ENCODE data around the gene FASN.

DNA sequence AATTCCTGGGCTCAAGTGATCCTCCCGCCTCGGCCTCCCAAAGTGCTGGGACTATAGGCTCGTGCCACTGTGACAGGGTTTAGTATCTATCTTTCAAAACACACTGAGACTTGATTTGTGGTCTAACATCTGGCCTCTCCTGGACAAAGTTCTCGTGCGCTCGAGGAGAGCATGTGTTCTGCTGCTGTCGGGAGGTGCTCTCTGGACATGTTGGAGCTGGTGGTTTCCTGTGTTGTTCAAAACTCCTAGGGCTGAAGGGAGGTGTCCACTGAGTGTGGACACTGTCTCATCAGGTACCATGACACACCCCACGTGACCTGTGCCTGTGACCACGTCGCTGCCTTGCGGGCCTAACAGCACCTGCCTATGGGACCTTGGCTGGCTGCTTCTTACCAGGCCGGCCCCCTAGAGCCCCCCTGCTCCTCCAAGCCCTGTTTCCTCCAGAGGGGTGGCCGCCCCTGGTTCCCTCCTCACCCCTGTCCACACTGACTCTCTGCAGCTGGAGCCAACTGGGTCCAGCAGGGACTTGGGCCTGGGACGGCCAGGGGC, 52.0 kb downstream of the FASN start:
- TF ChIP-seq, protein P1, sequence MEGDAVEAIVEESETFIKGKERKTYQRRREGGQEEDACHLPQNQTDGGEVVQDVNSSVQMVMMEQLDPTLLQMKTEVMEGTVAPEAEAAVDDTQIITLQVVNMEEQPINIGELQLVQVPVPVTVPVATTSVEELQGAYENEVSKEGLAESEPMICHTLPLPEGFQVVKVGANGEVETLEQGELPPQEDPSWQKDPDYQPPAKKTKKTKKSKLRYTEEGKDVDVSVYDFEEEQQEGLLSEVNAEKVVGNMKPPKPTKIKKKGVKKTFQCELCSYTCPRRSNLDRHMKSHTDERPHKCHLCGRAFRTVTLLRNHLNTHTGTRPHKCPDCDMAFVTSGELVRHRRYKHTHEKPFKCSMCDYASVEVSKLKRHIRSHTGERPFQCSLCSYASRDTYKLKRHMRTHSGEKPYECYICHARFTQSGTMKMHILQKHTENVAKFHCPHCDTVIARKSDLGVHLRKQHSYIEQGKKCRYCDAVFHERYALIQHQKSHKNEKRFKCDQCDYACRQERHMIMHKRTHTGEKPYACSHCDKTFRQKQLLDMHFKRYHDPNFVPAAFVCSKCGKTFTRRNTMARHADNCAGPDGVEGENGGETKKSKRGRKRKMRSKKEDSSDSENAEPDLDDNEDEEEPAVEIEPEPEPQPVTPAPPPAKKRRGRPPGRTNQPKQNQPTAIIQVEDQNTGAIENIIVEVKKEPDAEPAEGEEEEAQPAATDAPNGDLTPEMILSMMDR (IDR thresholded peaks at IDR 0.05; ENCODE audit: poor library complexity, severe bottlenecking) = no peak
- TF ChIP-seq POLR2AphosphoS5 (IDR thresholded peaks at IDR 0.05) (no peak), RAD21 (conservative IDR thresholded peaks at IDR 0.05) (no peak), EZH2 (IDR thresholded peaks at IDR 0.05; ENCODE audit: borderline replicate concordance, insufficient read depth, low read length, poor library complexity, severe bottlenecking) (no peak), EP300 (conservative IDR thresholded peaks at IDR 0.05; ENCODE audit: poor library complexity, severe bottlenecking) (no peak), MXI1 (conservative IDR thresholded peaks at IDR 0.05; ENCODE audit: poor library complexity, severe bottlenecking) (no peak)
- TF ChIP-seq, protein P2, sequence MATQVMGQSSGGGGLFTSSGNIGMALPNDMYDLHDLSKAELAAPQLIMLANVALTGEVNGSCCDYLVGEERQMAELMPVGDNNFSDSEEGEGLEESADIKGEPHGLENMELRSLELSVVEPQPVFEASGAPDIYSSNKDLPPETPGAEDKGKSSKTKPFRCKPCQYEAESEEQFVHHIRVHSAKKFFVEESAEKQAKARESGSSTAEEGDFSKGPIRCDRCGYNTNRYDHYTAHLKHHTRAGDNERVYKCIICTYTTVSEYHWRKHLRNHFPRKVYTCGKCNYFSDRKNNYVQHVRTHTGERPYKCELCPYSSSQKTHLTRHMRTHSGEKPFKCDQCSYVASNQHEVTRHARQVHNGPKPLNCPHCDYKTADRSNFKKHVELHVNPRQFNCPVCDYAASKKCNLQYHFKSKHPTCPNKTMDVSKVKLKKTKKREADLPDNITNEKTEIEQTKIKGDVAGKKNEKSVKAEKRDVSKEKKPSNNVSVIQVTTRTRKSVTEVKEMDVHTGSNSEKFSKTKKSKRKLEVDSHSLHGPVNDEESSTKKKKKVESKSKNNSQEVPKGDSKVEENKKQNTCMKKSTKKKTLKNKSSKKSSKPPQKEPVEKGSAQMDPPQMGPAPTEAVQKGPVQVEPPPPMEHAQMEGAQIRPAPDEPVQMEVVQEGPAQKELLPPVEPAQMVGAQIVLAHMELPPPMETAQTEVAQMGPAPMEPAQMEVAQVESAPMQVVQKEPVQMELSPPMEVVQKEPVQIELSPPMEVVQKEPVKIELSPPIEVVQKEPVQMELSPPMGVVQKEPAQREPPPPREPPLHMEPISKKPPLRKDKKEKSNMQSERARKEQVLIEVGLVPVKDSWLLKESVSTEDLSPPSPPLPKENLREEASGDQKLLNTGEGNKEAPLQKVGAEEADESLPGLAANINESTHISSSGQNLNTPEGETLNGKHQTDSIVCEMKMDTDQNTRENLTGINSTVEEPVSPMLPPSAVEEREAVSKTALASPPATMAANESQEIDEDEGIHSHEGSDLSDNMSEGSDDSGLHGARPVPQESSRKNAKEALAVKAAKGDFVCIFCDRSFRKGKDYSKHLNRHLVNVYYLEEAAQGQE (IDR thresholded peaks at IDR 0.05; ENCODE audit: borderline replicate concordance) = no peak
